GM12878 (cell line): Measurements from ENCODE around the gene HOXB2. TPM values are rescaled to one million over a fixed set of nuclear protein-coding genes. Genes with fewer than 3 reads are reported as not detected.

Source experiments
- CBFB ChIP-seq: IDR thresholded peaks from 2 replicates; pipeline ENCODE4 v1.6.1; 2016; ENCODE audit warnings: antibody characterized with exemption, low read depth
- CUX1 ChIP-seq: IDR thresholded peaks from 2 replicates; pipeline ENCODE4 v1.6.1; 2012; ENCODE audit warnings: improper control_type of control experiment, low read depth, low read length; ENCODE audit not compliant: insufficient replicate concordance
- EED ChIP-seq: sonication (generic); IDR thresholded peaks from 2 replicates; pipeline ENCODE4 v1.6.1; 2016; ENCODE audit warnings: antibody characterized with exemption, low read depth
- ELK1 ChIP-seq: IDR thresholded peaks from 2 replicates; pipeline ENCODE4 v1.6.1; 2012; ENCODE audit warnings: low read depth, low read length, improper control_type of control experiment
- ESRRA ChIP-seq: IDR thresholded peaks from 2 replicates; pipeline ENCODE4 v1.6.1; 2012; ENCODE audit warnings: mild to moderate bottlenecking, low read length, improper control_type of control experiment
- ETV6 ChIP-seq, 2 experiments: fragments of 450-650 bp in 1 of 2; IDR thresholded peaks in 1 of 2; conservative IDR thresholded peaks in 1 of 2; 2 replicates each; pipeline ENCODE4 v1.6.1; 2014; ENCODE audit warnings: antibody characterized with exemption in 1 of 2, borderline replicate concordance in 1 of 2, low read depth in 1 of 2, mild to moderate bottlenecking in 1 of 2, moderate library complexity in 1 of 2
- IKZF1 ChIP-seq: fragments of 450-650 bp; conservative IDR thresholded peaks from 2 replicates; pipeline ENCODE4 v1.6.1; 2017; ENCODE audit warnings: antibody characterized with exemption, mild to moderate bottlenecking
- KLF5 ChIP-seq: fragments of 450-650 bp; IDR thresholded peaks from 2 replicates; pipeline ENCODE4 v1.6.1; 2014; ENCODE audit warnings: mild to moderate bottlenecking; ENCODE audit not compliant: partially characterized antibody
- MXI1 ChIP-seq: fragments of 150-350 bp; IDR thresholded peaks from 2 replicates; pipeline ENCODE4 v1.6.1; 2011; ENCODE audit warnings: low read depth, mild to moderate bottlenecking, inconsistent platforms, low read length, improper control_type of control experiment
- NFXL1 ChIP-seq: fragments of 450-650 bp; IDR thresholded peaks from 2 replicates; pipeline ENCODE4 v1.6.1; 2017; ENCODE audit warnings: antibody characterized with exemption, mild to moderate bottlenecking, borderline replicate concordance
- NKRF ChIP-seq: fragments of 450-650 bp; conservative IDR thresholded peaks from 2 replicates; pipeline ENCODE4 v1.6.1; 2017; ENCODE audit warnings: mild to moderate bottlenecking, moderate library complexity
- NR2F1 ChIP-seq: fragments of 450-650 bp; conservative IDR thresholded peaks from 2 replicates; pipeline ENCODE4 v1.6.1; 2017; ENCODE audit warnings: mild to moderate bottlenecking
- SIN3A ChIP-seq: IDR thresholded peaks from 2 replicates; pipeline ENCODE4 v1.6.1; 2012; ENCODE audit warnings: low read depth, low read length, improper control_type of control experiment
- SKIL ChIP-seq: fragments of 450-650 bp; IDR thresholded peaks from 2 replicates; pipeline ENCODE4 v1.6.1; 2017; ENCODE audit warnings: mild to moderate bottlenecking, low read depth, inconsistent platforms; ENCODE audit not compliant: poor library complexity, severe bottlenecking
- SRF ChIP-seq, 2 experiments: IDR thresholded peaks; 2 replicates each; pipeline ENCODE4 v1.6.1; 2011; ENCODE audit warnings: low read depth in 2 of 2, low read length in 2 of 2, mild to moderate bottlenecking in 1 of 2, moderate library complexity in 1 of 2
- SUPT20H ChIP-seq: IDR thresholded peaks from 2 replicates; pipeline ENCODE4 v1.6.1; 2011; ENCODE audit warnings: low read depth, mild to moderate bottlenecking, low read length, moderate library complexity, borderline replicate concordance; ENCODE audit not compliant: control insufficient read depth
- TCF7 ChIP-seq: IDR thresholded peaks from 2 replicates; pipeline ENCODE4 v1.6.1; 2014; ENCODE audit warnings: antibody characterized with exemption, borderline replicate concordance
- WRNIP1 ChIP-seq: IDR thresholded peaks from 2 replicates; pipeline ENCODE4 v1.6.1; 2011; ENCODE audit warnings: low read depth, low read length, improper control_type of control experiment, borderline replicate concordance
- ZNF207 ChIP-seq: fragments of 450-650 bp; IDR thresholded peaks from 2 replicates; pipeline ENCODE4 v1.6.1; 2014; ENCODE audit warnings: antibody characterized with exemption, mild to moderate bottlenecking, borderline replicate concordance
- ZNF24 ChIP-seq: fragments of 450-650 bp; IDR thresholded peaks from 2 replicates; pipeline ENCODE4 v1.6.1; 2017; ENCODE audit warnings: antibody characterized with exemption, mild to moderate bottlenecking
- ZNF622 ChIP-seq: fragments of 450-650 bp; IDR thresholded peaks from 2 replicates; pipeline ENCODE4 v1.6.1; 2017; ENCODE audit warnings: mild to moderate bottlenecking, inconsistent platforms
- ZSCAN29 ChIP-seq: fragments of 450-650 bp; IDR thresholded peaks from 2 replicates; pipeline ENCODE4 v1.6.1; 2017; ENCODE audit warnings: mild to moderate bottlenecking, moderate library complexity
- polyA plus RNA-seq, 11 experiments: library from polyadenylated mRNA; depleted of rRNA in 4 of 11; unstranded in 6 of 11; stranded (reverse) in 5 of 11; fragments of >200 nt; fragmentation: Nextera tagmentation in 4 of 11; fragmentation: Illumina TruSeq in 1 of 11; extraction: Ambion mirVana in 4 of 11; extraction: Trizol in 1 of 11; gene quantifications; 1 replicate in 1 of 11; 2 replicates in 10 of 11; pipeline versions ENCODE4 v1.2.1 to v1.2.3, GENCODE V29; 2011 to 2016; ENCODE audit warnings: inconsistent platforms in 2 of 11, missing spikeins in 2 of 11, low read depth in 1 of 11
- total RNA-seq, 4 experiments: library from RNA; depleted of rRNA in 3 of 4; stranded (reverse); fragments of >200 nt in 3 of 4; fragmentation: Illumina TruSeq in 1 of 4; extraction: Trizol in 1 of 4; gene quantifications; 2 replicates each; pipeline versions ENCODE4 v1.2.1 to v1.2.3, GENCODE V29; 2013 to 2021

Gene HOXB2
- total and polyA plus RNA-seq, 10 of the 15 experiments (the other 5 are each of a cell fraction or from before 2014, with no cell fraction given): 0.16 to 8.8 (median 2.3) TPM

- TF ChIP-seq NKRF: no peak
- TF ChIP-seq NFXL1: no peak
- TF ChIP-seq ETV6 (conservative IDR thresholded peaks at IDR 0.05 in 1 of 2, IDR thresholded peaks at IDR 0.05 in 1 of 2; ENCODE audit: borderline replicate concordance in 1 of 2, low read depth in 1 of 2): no peak
- TF ChIP-seq IKZF1: peak; percentile 62; the same call in 1 of the 2 replicates
- no peak for TF ChIP-seq TCF7
- no peak for TF ChIP-seq SIN3A
- no peak for TF ChIP-seq ELK1
- no peak for TF ChIP-seq ESRRA
- no peak for TF ChIP-seq EED
- peak; percentile 36 for TF ChIP-seq CUX1
- no peak for TF ChIP-seq WRNIP1
- no peak for TF ChIP-seq SKIL
- TF ChIP-seq KLF5: no peak
- TF ChIP-seq ZNF207: no peak
- no peak for TF ChIP-seq MXI1
- no peak for TF ChIP-seq SRF (IDR thresholded peaks at IDR 0.05; ENCODE audit: low read depth in 2 of 2, low read length in 2 of 2)
- no peak for TF ChIP-seq ZSCAN29
- TF ChIP-seq ZNF622: no peak
- no peak for TF ChIP-seq ZNF24
- no peak for TF ChIP-seq CBFB
- no peak for TF ChIP-seq NR2F1
- TF ChIP-seq SUPT20H: no peak
Measured at GRCh38 chr17:48517478-48517877, 27.4 kb downstream of the HOXB2 start (continued).
